GM12878 (cell line): ENCODE results near the gene PRAF2. TPM values are rescaled to one million over a fixed set of nuclear protein-coding genes. Genes with fewer than 3 reads are reported as not detected.
A peak's percentile ranks its signal among the peaks of the same experiment; 100 is the strongest.

Experiments used
- ATF3 ChIP-seq: IDR thresholded peaks from 2 replicates; pipeline ENCODE4 v1.6.1; 2011; ENCODE audit warnings: low read depth, mild to moderate bottlenecking, low read length, moderate library complexity, borderline replicate concordance; ENCODE audit errors: extremely low read depth
- CEBPZ ChIP-seq: fragments of 150-350 bp; IDR thresholded peaks from 2 replicates; pipeline ENCODE4 v1.6.1; 2016; ENCODE audit warnings: low read depth, low read length
- CHD2 ChIP-seq: IDR thresholded peaks from 2 replicates; pipeline ENCODE4 v1.6.1; 2011; ENCODE audit warnings: low read depth, low read length, improper control_type of control experiment, borderline replicate concordance
- CHD4 ChIP-seq: fragments of 200-600 bp; sonication (generic); IDR thresholded peaks from 2 replicates; pipeline ENCODE4 v1.6.1; 2016; ENCODE audit warnings: mild to moderate bottlenecking
- FOXK2 ChIP-seq: fragments of 450-650 bp; IDR thresholded peaks from 2 replicates; pipeline ENCODE4 v1.6.1; 2017; ENCODE audit warnings: mild to moderate bottlenecking, moderate library complexity
- FOXM1 ChIP-seq: IDR thresholded peaks from 2 replicates; pipeline ENCODE4 v1.6.1; 2012; ENCODE audit warnings: low read depth, mild to moderate bottlenecking, inconsistent platforms, low read length, moderate library complexity
- HCFC1 ChIP-seq: fragments of 150-350 bp; IDR thresholded peaks from 2 replicates; pipeline ENCODE4 v1.6.1; 2014; ENCODE audit warnings: low read length
- IKZF2 ChIP-seq, 2 experiments: fragments of 450-650 bp; IDR thresholded peaks; 2 replicates each; pipeline ENCODE4 v1.6.1; 2017; ENCODE audit warnings: mild to moderate bottlenecking in 2 of 2, moderate library complexity in 2 of 2
- JUND ChIP-seq: IDR thresholded peaks from 2 replicates; pipeline ENCODE4 v1.6.1; 2012; ENCODE audit warnings: low read depth, mild to moderate bottlenecking, low read length, improper control_type of control experiment, moderate library complexity
- MEF2B ChIP-seq: fragments of 450-650 bp; IDR thresholded peaks from 2 replicates; pipeline ENCODE4 v1.6.1; 2018; ENCODE audit warnings: mild to moderate bottlenecking, moderate library complexity; ENCODE audit not compliant: partially characterized antibody, poor library complexity, severe bottlenecking
- MXI1 ChIP-seq: fragments of 150-350 bp; IDR thresholded peaks from 2 replicates; pipeline ENCODE4 v1.6.1; 2011; ENCODE audit warnings: low read depth, mild to moderate bottlenecking, inconsistent platforms, low read length, improper control_type of control experiment
- NFXL1 ChIP-seq: fragments of 450-650 bp; IDR thresholded peaks from 2 replicates; pipeline ENCODE4 v1.6.1; 2017; ENCODE audit warnings: antibody characterized with exemption, mild to moderate bottlenecking, borderline replicate concordance
- NR2C2 ChIP-seq: IDR thresholded peaks from 2 replicates; pipeline ENCODE4 v1.6.1; 2011; ENCODE audit warnings: borderline replicate concordance, low read depth; ENCODE audit not compliant: control insufficient read depth, insufficient read length
- RB1 ChIP-seq: fragments of 450-650 bp; formaldehyde crosslinking; IDR thresholded peaks from 2 replicates; pipeline ENCODE4 v1.6.1; 2017; ENCODE audit warnings: mild to moderate bottlenecking, borderline replicate concordance
- SREBF1 ChIP-seq: IDR thresholded peaks from 2 replicates; pipeline ENCODE4 v1.6.1; 2012; ENCODE audit warnings: mild to moderate bottlenecking, low read length
- SREBF2 ChIP-seq: IDR thresholded peaks from 2 replicates; pipeline ENCODE4 v1.6.1; 2012; ENCODE audit warnings: mild to moderate bottlenecking, low read length
- STAT1 ChIP-seq: fragments of 450-650 bp; conservative IDR thresholded peaks from 2 replicates; pipeline ENCODE4 v1.6.1; 2014; ENCODE audit warnings: antibody characterized with exemption, mild to moderate bottlenecking
- TARDBP ChIP-seq: IDR thresholded peaks from 2 replicates; pipeline ENCODE4 v1.6.1; 2016; ENCODE audit warnings: borderline replicate concordance
- TCF3 ChIP-seq: IDR thresholded peaks from 2 replicates; pipeline ENCODE4 v1.6.1; 2012; ENCODE audit warnings: low read depth, mild to moderate bottlenecking, low read length, borderline replicate concordance; ENCODE audit not compliant: insufficient read depth
- WRNIP1 ChIP-seq: IDR thresholded peaks from 2 replicates; pipeline ENCODE4 v1.6.1; 2011; ENCODE audit warnings: low read depth, low read length, improper control_type of control experiment, borderline replicate concordance
- YBX1 ChIP-seq: fragments of 450-650 bp; IDR thresholded peaks from 2 replicates; pipeline ENCODE4 v1.6.1; 2016; ENCODE audit warnings: antibody characterized with exemption
- ZBTB11 ChIP-seq: fragments of 450-650 bp; formaldehyde crosslinking; IDR thresholded peaks from 2 replicates; pipeline ENCODE4 v1.5.0; 2022; ENCODE audit warnings: mild to moderate bottlenecking, missing genetic modification characterization
- ZNF274 ChIP-seq: IDR thresholded peaks from one replicate; pipeline ENCODE4 v1.8.0; 2011; ENCODE audit not compliant: insufficient read length, insufficient read depth
- ZZZ3 ChIP-seq: IDR thresholded peaks from 2 replicates; pipeline ENCODE4 v1.6.1; 2011; ENCODE audit warnings: low read depth; ENCODE audit not compliant: control insufficient read depth, insufficient read length
- polyA plus RNA-seq, 11 experiments: library from polyadenylated mRNA; depleted of rRNA in 4 of 11; unstranded in 6 of 11; stranded (reverse) in 5 of 11; fragments of >200 nt; fragmentation: Nextera tagmentation in 4 of 11; fragmentation: Illumina TruSeq in 1 of 11; extraction: Ambion mirVana in 4 of 11; extraction: Trizol in 1 of 11; gene quantifications; 1 replicate in 1 of 11; 2 replicates in 10 of 11; pipeline versions ENCODE4 v1.2.1 to v1.2.3, GENCODE V29; 2011 to 2016; ENCODE audit warnings: inconsistent platforms in 2 of 11, missing spikeins in 2 of 11, low read depth in 1 of 11
- total RNA-seq, 4 experiments: library from RNA; depleted of rRNA in 3 of 4; stranded (reverse); fragments of >200 nt in 3 of 4; fragmentation: Illumina TruSeq in 1 of 4; extraction: Trizol in 1 of 4; gene quantifications; 2 replicates each; pipeline versions ENCODE4 v1.2.1 to v1.2.3, GENCODE V29; 2013 to 2021

Gene PRAF2
- total and polyA plus RNA-seq, 10 of the 15 experiments (the other 5 are each of a cell fraction or from before 2014, with no cell fraction given) = 0.80 to 16.7 (median 7.0) TPM

DNA sequence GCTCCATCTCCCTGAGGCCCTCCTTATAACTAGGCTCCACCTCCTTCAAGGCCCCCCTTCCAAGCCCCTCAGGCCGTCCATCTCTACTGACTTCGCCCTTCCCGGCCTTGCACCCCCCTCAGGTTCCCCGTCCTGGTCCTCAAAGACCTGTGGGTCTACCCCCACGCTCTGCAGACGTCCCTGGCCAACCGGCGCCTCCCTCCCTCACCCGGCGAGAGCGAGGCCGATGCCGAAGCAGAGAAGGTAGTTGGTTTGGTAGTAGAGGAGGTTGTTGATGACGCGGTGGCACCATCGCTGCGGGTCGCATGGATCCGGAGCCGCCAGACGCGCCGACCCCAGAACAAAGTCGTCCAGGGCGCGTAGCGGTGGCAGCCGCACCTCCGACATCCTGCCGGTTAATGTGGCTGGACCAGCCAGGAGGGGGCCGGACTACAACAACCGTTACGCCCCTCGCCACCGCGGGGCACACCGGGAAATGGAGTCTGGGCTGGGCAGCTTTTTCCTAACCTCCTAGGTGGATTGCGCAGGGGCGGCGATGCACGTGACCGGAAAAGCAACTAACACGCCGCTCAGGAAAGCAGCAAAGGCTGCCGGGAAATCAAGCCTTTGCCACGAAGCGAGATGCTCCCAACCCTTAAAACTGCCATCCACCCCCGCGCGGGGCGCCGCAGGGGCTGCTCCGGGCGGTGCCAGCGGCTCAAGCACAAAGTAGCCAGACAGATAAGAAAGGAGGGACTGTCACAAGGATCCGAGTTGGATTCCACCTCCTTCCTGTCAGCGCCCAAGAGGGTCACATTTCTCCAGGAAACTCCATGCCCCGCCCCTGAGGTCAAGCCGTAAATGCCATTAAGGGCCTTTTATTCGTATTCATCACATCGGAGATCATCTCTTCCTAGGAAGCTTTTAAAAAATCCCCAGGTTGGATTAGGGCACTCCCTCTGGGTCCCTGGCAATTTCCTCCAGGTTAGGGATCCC, at the start of gene PRAF2 (continued):
- TF ChIP-seq CEBPZ (no peak), ZZZ3 (no peak), NFXL1 (no peak), CHD4 (no peak), ATF3 (peak; percentile 71; the same call in 1 of the 2 replicates), NR2C2 (no peak), IKZF2 (IDR thresholded peaks at IDR 0.05) (no peak), TCF3 (no peak), JUND (no peak), WRNIP1 (no peak), FOXM1 (no peak), ZNF274 (no peak), CHD2 (no peak), HCFC1 (peak; percentile 66), YBX1 (no peak), MXI1 (no peak), MEF2B (no peak), STAT1 (no peak), TARDBP (peak; percentile 74; the same call in 1 of the 2 replicates), SREBF2 (no peak), RB1 (no peak), ZBTB11 (CRISPR knock-in tag) (no peak), FOXK2 (no peak), SREBF1 (no peak)
